ENCODE measurements around the gene KLHDC7B.

DNA sequence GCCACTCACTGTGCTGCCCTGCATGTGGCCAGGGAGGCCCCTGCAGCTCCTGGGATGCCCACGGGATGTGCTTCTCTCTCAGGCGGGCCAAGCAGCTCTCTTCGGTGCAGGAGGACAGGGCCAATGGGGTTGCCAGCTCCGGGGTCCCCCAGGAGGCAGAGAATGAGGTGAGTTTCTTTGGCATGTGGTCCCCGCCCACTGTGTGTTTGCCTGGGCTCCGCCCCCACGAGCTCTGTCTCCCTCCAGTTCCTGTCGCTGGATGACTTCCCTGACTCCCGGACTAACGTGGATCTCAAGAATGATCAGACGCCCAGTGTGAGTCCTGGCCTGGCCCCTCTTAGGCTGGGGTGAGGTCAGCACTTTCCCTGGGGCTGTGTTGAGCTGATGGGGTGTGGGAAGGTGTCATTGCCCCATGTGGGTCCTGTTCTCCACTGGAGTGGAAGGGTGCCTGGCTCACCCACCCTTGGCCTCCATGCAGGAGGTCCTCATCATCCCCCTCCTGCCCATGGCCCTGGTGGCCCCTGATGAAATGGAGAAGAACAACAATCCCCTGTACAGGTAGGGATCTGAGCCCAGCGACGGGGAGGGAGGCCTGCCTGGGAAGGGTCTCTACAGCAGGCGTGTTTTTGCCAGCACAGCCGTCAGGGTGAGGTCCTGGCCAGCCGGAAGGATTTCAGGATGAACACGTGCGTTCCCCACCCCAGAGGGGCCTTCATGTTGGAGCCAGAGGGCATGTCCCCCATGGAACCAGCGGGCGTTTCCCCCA lies 28.0 kb upstream of the KLHDC7B start:
- TF ChIP-seq, protein P1, sequence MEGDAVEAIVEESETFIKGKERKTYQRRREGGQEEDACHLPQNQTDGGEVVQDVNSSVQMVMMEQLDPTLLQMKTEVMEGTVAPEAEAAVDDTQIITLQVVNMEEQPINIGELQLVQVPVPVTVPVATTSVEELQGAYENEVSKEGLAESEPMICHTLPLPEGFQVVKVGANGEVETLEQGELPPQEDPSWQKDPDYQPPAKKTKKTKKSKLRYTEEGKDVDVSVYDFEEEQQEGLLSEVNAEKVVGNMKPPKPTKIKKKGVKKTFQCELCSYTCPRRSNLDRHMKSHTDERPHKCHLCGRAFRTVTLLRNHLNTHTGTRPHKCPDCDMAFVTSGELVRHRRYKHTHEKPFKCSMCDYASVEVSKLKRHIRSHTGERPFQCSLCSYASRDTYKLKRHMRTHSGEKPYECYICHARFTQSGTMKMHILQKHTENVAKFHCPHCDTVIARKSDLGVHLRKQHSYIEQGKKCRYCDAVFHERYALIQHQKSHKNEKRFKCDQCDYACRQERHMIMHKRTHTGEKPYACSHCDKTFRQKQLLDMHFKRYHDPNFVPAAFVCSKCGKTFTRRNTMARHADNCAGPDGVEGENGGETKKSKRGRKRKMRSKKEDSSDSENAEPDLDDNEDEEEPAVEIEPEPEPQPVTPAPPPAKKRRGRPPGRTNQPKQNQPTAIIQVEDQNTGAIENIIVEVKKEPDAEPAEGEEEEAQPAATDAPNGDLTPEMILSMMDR (IDR thresholded peaks at IDR 0.05; ENCODE audit: insufficient read depth, low read depth, low read length), result no peak
- no peak for TF ChIP-seq EZH2 (IDR thresholded peaks at IDR 0.05; ENCODE audit: insufficient read depth, low read length)

All from astrocyte (in vitro differentiated cells and primary cell).